Karpas-422 (cell line): ENCODE data around the gene UBE2E3. TPM values are rescaled to one million over a fixed set of nuclear protein-coding genes. Genes with fewer than 3 reads are reported as not detected.

ENCODE experiments used
- DNase-seq: peaks from one replicate; pipeline ENCODE4 v3.0.0-alpha.2; 2015
- H2AFZ ChIP-seq: fragments of 200-600 bp; sonication (generic); 2 replicates; pipeline ENCODE4 v1.6.1; 2014; ENCODE audit warnings: antibody characterized with exemption, low read length, mixed read lengths
- H3K27ac ChIP-seq: fragments of 200-600 bp; sonication (generic); 2 replicates; pipeline ENCODE4 v1.5.1; 2014; ENCODE audit warnings: mild to moderate bottlenecking, low read length, moderate library complexity
- H3K27me3 ChIP-seq: fragments of 200-600 bp; sonication (generic); 2 replicates; pipeline ENCODE4 v1.6.1; 2014; ENCODE audit warnings: low read length, mixed read lengths
- H3K36me3 ChIP-seq: fragments of 200-600 bp; sonication (generic); 2 replicates; pipeline ENCODE4 v1.6.1; 2014; ENCODE audit warnings: low read length, mixed read lengths; ENCODE audit not compliant: insufficient read depth
- H3K4me1 ChIP-seq: fragments of 200-600 bp; sonication (generic); 2 replicates; pipeline ENCODE4 v1.6.1; 2014; ENCODE audit warnings: mild to moderate bottlenecking, low read length, mixed read lengths
- H3K4me2 ChIP-seq: fragments of 200-600 bp; sonication (generic); 2 replicates; pipeline ENCODE4 v1.6.1; 2014; ENCODE audit warnings: low read length, low read depth, mild to moderate bottlenecking; ENCODE audit not compliant: poor library complexity, severe bottlenecking
- H3K4me3 ChIP-seq: fragments of 200-600 bp; sonication (generic); 2 replicates; pipeline ENCODE4 v1.5.1; 2014; ENCODE audit warnings: mild to moderate bottlenecking, antibody characterized with exemption, low read length, mixed read lengths
- H3K79me2 ChIP-seq: fragments of 200-600 bp; sonication (generic); 2 replicates; pipeline ENCODE4 v1.6.1; 2014; ENCODE audit warnings: mild to moderate bottlenecking, low read length, mixed read lengths
- H3K9ac ChIP-seq: fragments of 200-600 bp; sonication (generic); 2 replicates; pipeline ENCODE4 v1.6.0; 2014; ENCODE audit warnings: low read length
- H3K9me2 ChIP-seq: fragments of 200-600 bp; sonication (generic), shearing (Covaris generic); replicated peaks from 2 replicates; pipeline ENCODE4 v1.6.0; 2014; ENCODE audit warnings: mild to moderate bottlenecking, low read length, moderate library complexity; ENCODE audit not compliant: insufficient read depth
- H3K9me3 ChIP-seq: fragments of 300-700, 200-600 bp; sonication (generic); 2 replicates; pipeline ENCODE4 v1.6.1; 2014; ENCODE audit warnings: low read length, mixed read lengths
- H4K20me1 ChIP-seq: fragments of 200-600 bp; sonication (generic); 2 replicates; pipeline ENCODE4 v1.6.1; 2014; ENCODE audit warnings: mild to moderate bottlenecking, antibody characterized with exemption, low read length, low read depth; ENCODE audit not compliant: insufficient read depth
- total RNA-seq: library from RNA; depleted of rRNA; stranded (reverse); fragments of >200 nt; shearing (Covaris generic); gene quantifications from 2 replicates; pipeline ENCODE4 v1.2.3, GENCODE V29; 2014; ENCODE audit warnings: low replicate concordance

UBE2E3 gene
- total RNA-seq, 1 experiment from 2014 or later = 124 TPM

DNA sequence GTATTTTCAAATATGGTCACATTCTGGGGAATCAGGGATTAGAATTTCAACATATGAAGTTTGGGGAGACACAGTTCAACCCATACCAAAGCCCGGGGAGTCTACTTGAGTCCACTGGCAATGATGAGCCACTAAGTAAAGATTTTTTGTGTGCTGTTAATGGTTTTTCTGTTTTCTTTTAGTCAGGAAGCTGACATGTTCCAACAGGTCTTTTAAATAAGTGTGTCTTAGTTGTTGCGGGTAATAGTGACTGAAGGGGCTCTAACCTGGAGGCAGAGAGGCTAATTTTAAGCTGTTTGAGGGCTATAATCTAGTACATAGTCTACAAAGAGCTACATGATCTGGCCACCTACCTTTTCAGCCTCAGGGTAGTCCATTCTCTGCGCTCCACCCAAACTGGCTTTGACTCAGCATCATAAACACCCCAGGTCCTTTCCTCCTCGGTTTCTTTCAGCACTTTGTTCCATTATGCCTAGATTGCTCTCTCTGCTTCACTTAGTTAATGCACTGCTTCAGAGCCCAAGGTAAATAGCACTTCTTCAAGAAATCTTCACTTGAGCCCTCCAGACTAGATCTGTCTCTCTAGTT is 17.6 kb upstream of the UBE2E3 start:
- H3K4me3 ChIP-seq = no peak overlapping the region
- H3K79me2 ChIP-seq = no peaks in the 10 kb centered on the region
- H3K4me1 ChIP-seq = no peaks in the 10 kb centered on the region
- no peak overlapping the region for H2AFZ ChIP-seq
- no peaks in the 10 kb centered on the region for H3K27me3 ChIP-seq
- H3K9me3 ChIP-seq = no peaks in the 10 kb centered on the region
- no peak for DNase-seq
- no peak overlapping the region for H3K27ac ChIP-seq
- no peaks in the 10 kb centered on the region for H4K20me1 ChIP-seq
- no peak overlapping the region for H3K9ac ChIP-seq
- H3K9me2 ChIP-seq = no peaks in the 10 kb centered on the region
- H3K4me2 ChIP-seq = no peak overlapping the region
- H3K36me3 ChIP-seq = no peaks in the 10 kb centered on the region

DNA sequence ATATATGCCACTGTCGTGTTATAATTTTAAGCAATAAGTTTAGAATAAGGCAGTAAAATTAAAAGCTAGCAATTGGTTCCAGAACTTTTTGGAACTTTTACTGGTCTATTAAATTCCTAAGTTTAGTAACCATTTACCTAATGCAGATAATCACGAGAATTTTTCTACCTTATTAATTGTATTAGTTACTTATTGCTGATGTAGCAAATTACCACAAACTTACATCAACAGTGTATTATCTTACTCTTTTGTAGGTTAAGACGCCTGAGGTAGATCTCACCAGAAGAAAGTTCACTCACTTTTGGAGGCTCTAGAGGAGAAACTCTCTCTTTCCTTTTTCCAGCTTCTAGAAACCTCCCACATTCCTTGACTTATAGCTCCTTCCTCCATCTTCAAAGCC is 14.0 kb upstream of the UBE2E3 start:
- no peaks in the 10 kb centered on the region for H3K4me1 ChIP-seq
- no peaks in the 10 kb centered on the region for H3K9me2 ChIP-seq
- no peaks in the 10 kb centered on the region for H3K36me3 ChIP-seq
- H3K4me3 ChIP-seq = no peak overlapping the region
- H3K27ac ChIP-seq = no peak overlapping the region
- H3K4me2 ChIP-seq = no peak overlapping the region
- no peak overlapping the region for H2AFZ ChIP-seq
- DNase-seq = no peak
- H3K27me3 ChIP-seq = no peaks in the 10 kb centered on the region
- no peaks in the 10 kb centered on the region for H3K79me2 ChIP-seq
- no peaks in the 10 kb centered on the region for H4K20me1 ChIP-seq
- H3K9me3 ChIP-seq = no peaks in the 10 kb centered on the region
- no peak overlapping the region for H3K9ac ChIP-seq

DNA sequence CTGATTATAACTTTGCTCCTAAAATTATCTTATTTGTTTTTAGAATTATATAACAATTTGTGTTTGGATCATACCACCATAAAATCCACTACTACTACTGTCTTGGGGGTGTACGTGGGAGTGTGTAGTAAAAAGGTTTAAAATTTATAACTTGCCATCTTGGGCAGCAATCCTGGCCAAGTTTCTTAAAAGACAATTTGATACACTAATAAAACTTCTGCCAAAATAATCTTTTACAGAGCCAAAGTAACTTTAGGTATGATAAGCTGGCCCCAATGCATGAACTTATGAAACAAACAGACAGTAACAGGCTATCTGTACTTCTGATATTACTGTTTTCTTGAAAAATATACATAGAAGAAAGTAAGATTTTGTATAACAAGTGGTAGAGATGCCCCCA is 11.3 kb upstream of the UBE2E3 start:
- no peaks in the 10 kb centered on the region for H3K9me2 ChIP-seq
- H4K20me1 ChIP-seq = no peaks in the 10 kb centered on the region
- no peaks in the 10 kb centered on the region for H3K27me3 ChIP-seq
- no peak overlapping the region for H3K4me3 ChIP-seq
- H3K4me2 ChIP-seq = no peak overlapping the region
- H3K79me2 ChIP-seq = no peaks in the 10 kb centered on the region
- no peak for DNase-seq
- no peaks in the 10 kb centered on the region for H3K36me3 ChIP-seq
- no peak overlapping the region for H2AFZ ChIP-seq
- H3K4me1 ChIP-seq = no peaks in the 10 kb centered on the region
- H3K9ac ChIP-seq = no peak overlapping the region
- no peaks in the 10 kb centered on the region for H3K9me3 ChIP-seq
- no peak overlapping the region for H3K27ac ChIP-seq

DNA sequence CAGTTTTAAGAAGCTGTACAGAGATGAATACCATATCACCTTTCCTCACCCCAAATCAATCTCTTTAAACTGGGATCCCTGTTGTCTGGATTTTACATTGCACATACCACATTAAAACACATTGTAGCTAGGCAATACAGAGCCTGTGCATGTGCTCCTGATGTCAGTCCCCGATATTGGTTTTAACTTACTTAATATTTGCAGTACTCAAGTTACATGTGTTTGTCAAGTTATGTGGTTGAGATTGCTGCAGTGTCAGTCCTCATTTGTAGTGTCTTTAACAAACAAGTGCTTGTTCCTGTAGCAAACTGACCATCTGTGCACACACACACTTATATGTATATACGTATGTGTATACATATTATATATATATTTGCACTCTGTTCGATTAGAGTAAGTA is 10.4 kb upstream of the UBE2E3 start:
- Histone ChIP-seq H3K4me1 (no peaks in the 10 kb centered on the region), H3K9me2 (no peaks in the 10 kb centered on the region), H3K79me2 (no peaks in the 10 kb centered on the region), H4K20me1 (no peaks in the 10 kb centered on the region), H3K36me3 (no peaks in the 10 kb centered on the region), H3K9ac (no peak overlapping the region), H3K27me3 (no peaks in the 10 kb centered on the region), H2AFZ (no peak overlapping the region), H3K4me2 (no peak overlapping the region), H3K9me3 (no peaks in the 10 kb centered on the region), H3K4me3 (no peak overlapping the region), H3K27ac (no peak overlapping the region)
- no peak for DNase-seq

DNA sequence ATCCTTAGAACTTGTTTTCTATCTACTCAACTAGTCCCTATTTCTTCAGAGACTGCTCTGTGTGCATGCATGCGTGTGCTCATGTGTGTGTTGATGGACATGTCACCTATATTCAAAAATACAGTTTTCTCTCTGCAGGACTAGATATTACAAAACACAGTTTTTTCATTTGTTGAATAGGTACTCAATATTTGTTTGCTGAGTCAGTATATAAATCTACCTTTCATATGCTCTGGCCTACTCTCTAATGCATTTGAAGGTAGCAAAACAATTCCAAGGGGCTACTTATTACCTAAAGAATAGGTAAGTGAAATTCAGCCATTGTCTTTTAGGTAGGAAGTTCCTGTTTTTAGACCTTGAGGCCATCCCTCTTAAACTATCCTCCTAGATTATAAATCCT is 8.6 kb upstream of the UBE2E3 start:
- H3K9me3 ChIP-seq = no peaks in the 10 kb centered on the region
- no peak overlapping the region for H3K9ac ChIP-seq
- H3K79me2 ChIP-seq = no peaks in the 10 kb centered on the region
- H4K20me1 ChIP-seq = no peaks in the 10 kb centered on the region
- H3K4me1 ChIP-seq = no peaks in the 10 kb centered on the region
- H3K27ac ChIP-seq = no peak overlapping the region
- H3K36me3 ChIP-seq = no peaks in the 10 kb centered on the region
- no peaks in the 10 kb centered on the region for H3K9me2 ChIP-seq
- no peak overlapping the region for H3K4me2 ChIP-seq
- no peak for DNase-seq
- no peak overlapping the region for H3K4me3 ChIP-seq
- H2AFZ ChIP-seq = no peak overlapping the region
- H3K27me3 ChIP-seq = no peaks in the 10 kb centered on the region

DNA sequence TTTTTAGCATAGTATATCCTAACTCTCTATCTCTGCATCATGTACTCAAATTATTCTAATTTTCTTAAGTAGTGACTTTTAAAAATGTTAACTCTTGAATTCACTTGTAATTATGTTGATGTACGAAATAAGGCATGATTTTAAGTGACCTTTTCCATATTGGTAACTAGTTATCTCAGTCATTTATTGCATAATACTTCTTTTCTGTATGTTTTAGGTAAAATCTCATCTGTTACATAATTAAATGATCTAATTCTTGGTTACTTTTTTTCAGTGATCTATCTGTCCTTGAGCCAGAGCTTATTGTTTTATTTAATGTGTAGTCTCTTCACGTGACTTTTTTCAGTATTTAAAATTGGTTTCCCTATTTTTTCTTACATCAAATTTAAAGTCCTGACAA is 4.8 kb upstream of the UBE2E3 start:
- no peaks in the 10 kb centered on the region for H3K79me2 ChIP-seq
- H4K20me1 ChIP-seq = no peaks in the 10 kb centered on the region
- H3K4me2 ChIP-seq = no peak overlapping the region
- no peaks in the 10 kb centered on the region for H3K36me3 ChIP-seq
- H3K27me3 ChIP-seq = no peaks in the 10 kb centered on the region
- H3K4me3 ChIP-seq = no peak overlapping the region
- DNase-seq = no peak
- no peak overlapping the region for H3K9ac ChIP-seq
- no peaks in the 10 kb centered on the region for H3K9me2 ChIP-seq
- no peaks in the 10 kb centered on the region for H3K9me3 ChIP-seq
- H3K27ac ChIP-seq = no peak overlapping the region
- peaks cover 11% of the 10 kb centered on the region for H3K4me1 ChIP-seq
- no peak overlapping the region for H2AFZ ChIP-seq

DNA sequence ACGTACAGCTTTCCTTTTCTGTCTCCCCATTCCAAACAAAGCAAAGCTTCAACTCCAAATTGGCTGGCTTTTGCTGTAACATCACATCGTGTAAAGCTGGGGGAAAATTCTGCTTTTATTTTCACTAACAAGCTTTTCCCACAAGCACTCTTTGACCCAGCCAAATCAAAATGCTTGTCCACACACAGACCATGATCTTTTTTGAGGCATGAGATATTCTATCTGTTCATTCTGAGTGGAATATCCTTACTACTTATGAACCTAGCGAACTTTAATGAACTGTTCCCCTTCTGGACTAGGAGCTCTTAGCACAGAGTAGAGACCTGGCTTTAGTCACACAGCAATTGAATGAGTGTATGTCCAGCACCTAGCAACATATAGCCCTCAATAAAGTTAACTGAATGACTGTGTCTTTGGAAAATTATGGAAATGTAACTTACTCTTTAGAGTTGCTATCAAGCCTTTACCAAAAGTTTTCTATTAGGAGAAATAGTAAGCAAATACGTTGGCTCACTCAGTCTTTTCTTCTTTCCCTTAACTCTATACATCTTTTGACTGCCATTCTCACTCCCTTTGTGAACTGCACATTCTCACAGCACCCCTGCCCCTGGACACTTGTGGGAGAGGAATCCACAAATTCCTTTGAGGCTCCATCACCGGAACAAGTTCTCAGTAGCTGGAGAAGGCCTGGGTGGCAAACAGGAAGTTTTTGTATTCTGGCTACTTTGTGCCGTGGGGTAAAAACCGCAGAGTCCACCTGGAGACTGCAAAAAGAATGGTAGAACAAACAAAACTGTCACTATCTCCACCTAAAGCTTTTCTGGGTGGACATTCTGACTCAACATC is 1.3 kb upstream of the UBE2E3 start:
- Histone ChIP-seq H3K27me3 (no peaks in the 10 kb centered on the region), H3K27ac (no peak overlapping the region), H4K20me1 (no peaks in the 10 kb centered on the region), H3K79me2 (peaks cover 28% of the 10 kb centered on the region), H2AFZ (peak overlapping the region; percentile 96), H3K9ac (peak overlapping the region; percentile 69), H3K9me3 (no peaks in the 10 kb centered on the region), H3K36me3 (peaks cover 12% of the 10 kb centered on the region), H3K9me2 (no peaks in the 10 kb centered on the region), H3K4me3 (peak overlapping the region; percentile 66), H3K4me1 (peaks cover 34% of the 10 kb centered on the region), H3K4me2 (peak overlapping the region; percentile 76)
- no peak for DNase-seq

DNA sequence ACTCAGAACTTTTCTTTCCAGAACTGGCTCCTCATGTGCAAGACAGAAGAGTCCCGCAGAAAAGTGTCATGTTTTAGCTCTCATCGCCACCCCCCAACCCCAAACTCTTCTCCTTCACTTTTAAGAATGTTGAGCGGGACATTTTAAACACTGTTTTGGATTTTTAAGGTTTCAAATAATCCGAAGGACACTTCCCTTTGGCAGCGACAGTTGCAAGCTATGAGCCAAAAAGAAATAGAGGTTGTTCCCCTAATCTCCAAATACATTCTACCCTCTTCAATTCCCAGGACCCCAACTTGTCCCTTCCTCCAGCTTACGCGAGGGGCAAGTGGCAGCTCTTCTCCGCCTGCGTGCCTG is 678 bp upstream of the UBE2E3 start:
- Histone ChIP-seq H3K36me3 (peaks cover 17% of the 10 kb centered on the region), H3K4me2 (peak overlapping the region; percentile 76), H3K79me2 (peaks cover 34% of the 10 kb centered on the region), H2AFZ (peak overlapping the region; percentile 96), H3K9me3 (no peaks in the 10 kb centered on the region), H3K9me2 (no peaks in the 10 kb centered on the region), H3K4me1 (peaks cover 40% of the 10 kb centered on the region), H3K4me3 (peak overlapping the region; percentile 66), H3K27me3 (no peaks in the 10 kb centered on the region), H3K27ac (no peak overlapping the region), H3K9ac (peak overlapping the region; percentile 69), H4K20me1 (no peaks in the 10 kb centered on the region)
- no peak for DNase-seq
